Measurements from ENCODE around the gene PRELID1.
"Not testable (repeated sequence)": the region's sequence is repeated elsewhere in the genome, so short reads cannot be mapped to it uniquely, and the experiment has no call there.

Gene PRELID1

DNA sequence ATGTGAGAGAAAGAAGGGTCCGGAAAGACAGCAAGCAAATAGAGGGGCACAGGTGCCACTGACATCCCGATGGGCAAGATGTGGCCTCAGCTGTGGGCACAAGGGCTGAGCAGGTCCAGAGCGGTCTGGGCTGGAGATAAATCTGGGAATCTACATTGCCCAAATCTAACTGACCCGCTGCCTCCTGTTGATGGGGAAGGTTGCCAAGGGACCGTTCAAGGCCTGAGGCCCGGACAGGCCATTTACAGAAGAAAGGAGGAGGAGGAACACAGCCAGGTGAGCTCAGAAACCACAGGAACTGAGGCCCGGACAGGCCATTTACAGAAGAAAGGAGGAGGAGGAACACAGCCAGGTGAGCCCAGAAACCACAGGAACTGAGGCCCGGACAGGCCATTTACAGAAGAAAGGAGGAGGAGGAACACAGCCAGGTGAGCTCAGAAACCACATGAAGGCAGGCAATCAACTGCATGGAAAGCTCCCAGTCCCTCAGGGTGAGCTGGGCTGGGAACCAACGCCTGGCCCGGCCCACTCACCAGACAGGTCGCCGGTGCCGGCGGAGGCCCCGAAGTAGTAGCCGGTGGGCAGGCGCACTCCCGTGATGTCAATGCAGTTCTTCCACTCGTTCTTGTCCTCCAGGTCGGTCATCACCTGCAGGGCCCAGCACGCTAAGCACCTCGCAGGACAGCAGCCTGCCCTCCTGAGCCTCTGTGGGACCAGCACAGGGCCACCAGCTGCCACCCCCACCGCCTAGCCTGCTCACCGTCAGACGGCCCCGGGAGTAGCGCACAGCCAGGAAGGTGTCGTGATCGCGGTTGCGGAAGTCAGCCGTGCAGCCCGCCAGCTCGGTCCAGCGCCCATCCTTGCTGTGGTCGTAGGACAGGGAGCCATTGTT lies 33.2 kb downstream of the PRELID1 start:
- no peak for FAIRE-seq

DNA sequence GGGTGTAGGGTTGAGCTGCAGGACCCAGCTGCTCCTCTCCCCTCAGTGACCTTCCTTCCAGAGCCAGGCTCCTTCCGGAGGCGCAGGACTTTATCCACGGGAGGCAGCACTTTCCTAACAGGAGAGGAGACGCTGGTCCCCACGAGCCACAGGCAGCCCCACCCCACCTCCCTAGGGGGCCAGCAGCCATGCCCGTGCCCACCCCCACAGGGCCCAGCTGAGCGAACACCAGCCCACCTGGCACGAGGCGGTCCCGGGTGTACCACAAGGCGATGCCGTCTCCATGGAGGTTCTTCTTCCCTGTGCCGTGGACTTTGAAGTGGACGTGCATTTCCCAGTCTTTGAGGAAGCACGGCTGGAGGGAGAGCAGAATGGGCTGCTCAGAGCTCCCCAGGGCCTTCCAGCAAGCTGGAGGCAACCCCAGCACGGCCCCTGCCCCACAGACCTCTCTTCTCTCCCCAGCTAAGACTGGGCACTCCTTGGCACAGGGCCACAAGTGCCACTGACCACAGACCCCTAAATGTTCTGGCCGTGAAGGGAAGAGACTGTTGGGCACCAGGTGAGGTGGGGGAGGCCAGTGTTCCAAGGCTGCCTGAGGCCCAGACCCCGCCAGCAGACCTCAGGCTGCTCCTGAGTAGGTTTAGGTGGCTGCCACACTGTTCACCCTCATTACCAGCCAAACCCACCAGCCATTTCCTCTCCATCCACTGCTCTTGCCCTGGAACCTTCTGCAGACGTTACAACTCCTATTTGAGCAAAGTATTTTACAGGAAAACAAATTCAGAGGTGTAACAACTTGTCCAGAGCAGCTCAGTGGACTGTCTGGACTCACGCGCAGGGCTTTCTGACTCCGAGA lies 34.9 kb downstream of the PRELID1 start:
- no peak for FAIRE-seq

DNA sequence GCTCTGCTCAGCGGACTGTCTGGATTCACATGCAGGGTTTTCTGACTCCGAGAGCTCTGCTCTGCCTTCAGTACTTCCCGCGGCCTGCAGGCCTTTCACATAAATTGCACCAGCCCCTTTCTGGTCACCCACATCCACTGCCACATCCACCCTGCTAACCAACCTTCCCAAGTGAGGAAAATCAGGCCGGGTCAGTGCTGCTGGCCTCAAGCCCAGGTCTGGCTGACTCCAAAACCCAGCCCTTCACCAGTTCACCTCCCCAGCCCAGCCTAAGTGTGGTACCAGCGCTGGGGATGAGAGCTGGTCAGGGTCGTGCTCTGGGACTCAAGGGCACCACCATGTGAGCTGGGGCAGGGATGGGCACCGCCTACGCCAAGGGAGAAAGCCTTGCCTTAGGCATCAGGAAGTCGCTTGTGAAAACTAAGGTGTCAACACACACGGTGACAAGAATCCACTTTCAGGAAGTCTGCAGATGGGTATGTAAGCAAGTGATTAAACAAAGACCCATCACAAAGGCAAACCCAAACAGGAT lies 35.6 kb downstream of the PRELID1 start:
- no peak for FAIRE-seq

DNA sequence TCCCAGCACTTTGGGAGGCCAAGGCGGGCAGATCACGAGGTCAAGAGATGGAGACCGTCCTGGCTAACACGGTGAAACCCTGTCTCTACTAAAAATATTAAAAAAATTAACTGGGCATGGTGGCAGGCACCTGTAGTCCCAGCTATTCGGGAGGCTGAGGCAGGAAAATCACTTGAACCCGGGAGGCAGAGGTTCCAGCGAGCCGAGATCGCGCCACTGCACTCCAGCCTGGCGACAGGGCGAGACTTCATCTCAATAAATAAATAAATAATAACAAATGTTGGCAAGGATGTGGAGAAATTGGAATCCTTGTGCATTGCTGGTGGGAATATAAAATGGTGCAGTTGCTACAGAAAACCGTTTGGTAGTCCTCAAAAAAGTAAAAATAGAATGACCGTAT lies 39.4 kb downstream of the PRELID1 start:
- FAIRE-seq, result not testable (repeated sequence)

- FAIRE-seq, result no peak
Measured at GRCh38 chr5:177343777-177344176, 40.2 kb downstream of the PRELID1 start.

DNA sequence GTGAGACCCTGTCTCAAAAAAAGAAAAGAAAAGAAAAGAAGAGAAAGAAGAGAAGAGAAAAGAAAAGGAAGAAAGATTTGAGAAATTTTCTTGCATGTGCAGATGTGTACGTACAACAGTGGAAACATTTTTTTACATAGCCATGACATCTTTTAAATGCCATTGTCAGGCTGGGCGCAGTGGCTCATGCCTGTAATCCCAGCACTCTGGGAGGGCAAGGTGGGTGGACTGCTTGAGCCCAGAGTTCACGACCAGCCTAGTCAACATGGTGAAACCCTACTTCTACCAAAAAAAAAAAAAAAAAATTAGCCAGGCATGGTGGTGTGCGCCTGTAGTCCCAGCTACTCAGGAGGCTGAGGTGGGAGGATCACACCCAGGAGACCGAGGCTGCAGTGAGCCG lies 41.3 kb downstream of the PRELID1 start:
- no peak for FAIRE-seq

DNA sequence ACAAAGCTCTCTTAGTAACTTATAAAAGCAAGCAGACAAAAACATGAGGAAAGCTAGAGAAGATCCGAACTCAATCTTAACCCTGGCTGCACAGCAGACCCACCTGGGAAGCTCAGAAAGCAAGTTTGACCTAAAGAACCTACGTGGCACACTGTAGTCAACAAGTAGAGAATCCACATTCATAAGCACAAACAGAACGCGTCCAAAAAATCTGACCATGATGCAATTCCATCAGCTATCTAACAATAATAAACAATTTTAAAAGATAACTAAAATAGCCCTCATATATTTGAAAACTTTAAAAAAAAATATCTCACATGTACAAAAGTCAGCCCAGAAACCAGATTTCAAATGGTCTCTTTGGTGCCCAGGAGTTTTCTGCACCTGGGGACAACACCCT lies 43.2 kb downstream of the PRELID1 start:
- FAIRE-seq, result no peak

DNA sequence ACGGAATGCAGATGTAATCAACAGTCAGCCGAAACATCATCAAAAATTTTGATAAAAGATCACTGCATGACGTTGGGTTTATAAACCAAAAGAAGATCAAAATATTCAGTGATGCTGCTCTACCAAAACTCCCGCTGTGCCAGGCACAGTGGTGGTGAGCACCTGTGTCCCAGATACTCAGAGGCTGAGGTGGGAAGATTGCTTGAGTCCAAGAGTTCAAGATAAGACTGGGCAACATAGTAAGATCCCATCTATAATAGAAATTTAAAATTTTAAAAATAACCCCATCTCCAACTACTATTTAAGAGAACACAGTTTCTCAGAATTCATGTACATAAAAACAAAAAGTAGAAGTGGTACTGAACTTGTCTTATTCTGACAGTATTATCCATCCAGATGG lies 44.1 kb downstream of the PRELID1 start:
- no peak for FAIRE-seq

GRCh38 chr5:177349362-177349647 lies 45.7 kb downstream of the PRELID1 start:
- no peak for FAIRE-seq

DNA sequence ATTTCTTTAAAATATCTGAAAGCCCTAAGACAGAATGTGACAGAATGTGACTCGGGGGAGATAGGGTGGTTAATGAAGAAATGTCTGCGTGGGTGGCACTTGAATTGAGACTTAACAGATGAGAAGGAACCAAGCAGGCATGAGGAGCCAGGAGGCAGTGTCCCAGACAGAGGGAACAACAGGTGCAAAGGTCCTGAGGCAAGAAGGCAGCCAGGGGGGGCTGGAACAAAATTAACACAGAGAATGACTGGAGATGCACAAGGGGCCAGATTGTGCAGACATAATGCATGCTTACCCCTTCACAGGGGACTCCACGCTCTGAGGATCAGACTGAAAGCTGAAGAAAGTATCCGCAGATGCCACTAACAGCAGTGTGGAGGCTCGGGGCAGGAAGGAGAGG lies 46.2 kb downstream of the PRELID1 start:
- no peak for FAIRE-seq

DNA sequence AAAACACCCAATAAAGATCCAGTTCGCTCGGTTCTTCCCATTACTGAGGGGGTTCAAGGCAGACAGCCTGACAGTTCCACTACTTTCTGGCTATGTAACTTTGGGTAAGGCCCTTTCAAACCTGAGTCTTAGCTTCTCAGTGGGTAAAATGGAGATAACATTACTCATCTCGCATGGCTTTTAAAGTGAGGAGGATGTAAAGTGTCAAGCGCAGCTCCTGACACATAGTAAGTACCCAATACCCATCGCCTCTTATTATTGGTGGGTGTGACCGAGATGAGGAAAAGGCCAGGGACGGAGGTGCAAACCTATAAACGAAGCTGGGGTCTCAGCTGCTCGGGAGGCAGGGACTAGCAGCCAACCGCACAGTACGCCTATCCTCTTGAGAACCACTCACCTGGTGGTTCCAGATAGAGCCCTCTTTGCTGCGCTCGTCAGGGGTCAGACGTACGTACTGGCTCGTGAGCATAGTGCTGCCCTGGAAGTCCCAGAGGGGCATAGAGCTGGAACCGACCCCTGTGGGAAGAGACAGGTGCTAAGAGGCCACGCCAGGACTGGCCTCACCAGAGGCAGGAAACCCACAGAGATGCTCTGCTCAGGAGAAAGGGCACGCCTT lies 47.3 kb downstream of the PRELID1 start:
- no peak for FAIRE-seq

DNA sequence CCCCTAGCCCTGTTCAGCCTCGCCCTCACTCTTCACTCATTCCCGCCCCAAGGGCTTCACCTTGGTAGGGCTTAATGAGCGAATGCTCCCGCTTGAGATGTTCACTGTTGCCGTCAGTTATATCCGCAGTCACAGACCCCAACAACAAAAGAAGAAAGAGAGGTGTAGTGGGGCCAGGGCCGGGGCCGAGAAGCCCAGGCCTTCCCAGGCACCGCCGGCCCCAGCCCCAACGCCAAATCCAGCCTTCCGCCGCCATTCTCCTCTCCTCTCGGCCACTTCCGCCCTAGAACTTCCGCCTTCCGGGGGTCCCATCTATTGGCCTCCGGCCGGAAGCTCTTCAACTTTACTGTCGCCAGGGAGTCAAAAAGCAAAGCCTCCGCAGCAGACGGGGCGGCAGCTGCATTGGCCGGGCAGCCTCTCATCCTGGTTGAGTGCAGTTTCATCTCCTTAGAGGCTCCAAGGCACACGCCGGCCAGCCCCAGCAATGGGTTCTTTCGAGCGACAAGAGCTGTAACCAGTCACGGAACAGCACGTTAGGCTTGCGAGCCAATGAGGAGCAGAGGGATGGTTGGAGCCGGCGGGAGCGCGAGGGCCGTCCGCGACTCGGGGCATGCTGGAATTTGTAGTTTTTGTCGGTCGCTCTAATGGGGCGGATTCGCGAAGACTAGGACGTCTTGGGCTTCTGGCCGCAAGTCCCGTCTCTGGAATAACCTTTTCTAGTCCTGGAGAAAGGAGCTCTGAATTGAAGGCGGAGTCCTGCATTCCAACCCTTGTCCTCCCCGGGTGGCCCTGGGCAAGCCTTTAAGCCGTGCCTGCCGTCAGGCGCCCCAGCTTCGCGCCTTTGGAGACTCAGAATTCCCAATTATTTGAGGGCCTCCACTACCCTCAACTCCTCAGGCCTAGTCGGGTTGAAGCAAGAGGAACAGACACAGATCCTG lies 48.1 kb downstream of the PRELID1 start, which contains the start of gene LMAN2:
Gene LMAN2 (minus strand): TSS at position 277 of the 938 bp plus-strand sequence. CDS start 21 bp downstream, at position 256.
- FAIRE-seq, result no peak

GRCh38 chr5:177353093-177353492 lies 49.5 kb downstream of the PRELID1 start:
- no peak for FAIRE-seq

GRCh38 chr5:177354256-177354655 lies 50.7 kb downstream of the PRELID1 start:
- no peak for FAIRE-seq

GRCh38 chr5:177354711-177355110 lies 51.1 kb downstream of the PRELID1 start:
- no peak for FAIRE-seq

- no peak for FAIRE-seq
Measured at GRCh38 chr5:177355162-177355867, 51.7 kb downstream of the PRELID1 start.

DNA sequence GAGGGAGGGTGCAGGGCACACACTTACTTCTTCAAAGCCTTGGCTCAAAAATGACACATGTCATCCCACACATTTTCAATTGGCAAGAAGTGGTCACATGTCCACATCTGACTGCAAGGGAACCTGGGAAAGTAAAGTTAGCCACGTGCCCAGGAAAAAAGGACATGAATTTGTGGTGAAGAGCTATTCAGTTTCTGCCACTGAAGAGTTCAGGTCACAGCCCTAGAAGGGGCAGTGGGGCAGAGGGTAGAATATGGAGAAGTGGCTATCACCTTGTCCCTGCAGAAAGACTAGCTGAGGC lies 52.2 kb downstream of the PRELID1 start:
- FAIRE-seq, result no peak

All from islet of Langerhans (tissue), 1 donor.